LNCaP clone FGC (cell line): ENCODE measurements around the gene ALKBH1.
"Not testable (repeated sequence)": the region's sequence is repeated elsewhere in the genome, so short reads cannot be mapped to it uniquely, and the experiment has no call there.

Source experiments
- DNase-seq: peaks from one replicate; pipeline ENCODE4 v3.0.0-alpha.2; 2011; ENCODE audit warnings: low read depth
- H3K4me3 ChIP-seq: 2 replicates; pipeline ENCODE4 v1.5.1; 2011; ENCODE audit warnings: mild to moderate bottlenecking, low read depth, low read length, control low read depth
- TF ChIP-seq, protein P1 (sequence below): IDR thresholded peaks from 2 replicates; pipeline ENCODE4 v1.5.1; 2012; ENCODE audit warnings: mild to moderate bottlenecking; ENCODE audit not compliant: control insufficient read depth, insufficient read depth; ENCODE audit errors: extremely low read depth

ALKBH1 gene

DNA sequence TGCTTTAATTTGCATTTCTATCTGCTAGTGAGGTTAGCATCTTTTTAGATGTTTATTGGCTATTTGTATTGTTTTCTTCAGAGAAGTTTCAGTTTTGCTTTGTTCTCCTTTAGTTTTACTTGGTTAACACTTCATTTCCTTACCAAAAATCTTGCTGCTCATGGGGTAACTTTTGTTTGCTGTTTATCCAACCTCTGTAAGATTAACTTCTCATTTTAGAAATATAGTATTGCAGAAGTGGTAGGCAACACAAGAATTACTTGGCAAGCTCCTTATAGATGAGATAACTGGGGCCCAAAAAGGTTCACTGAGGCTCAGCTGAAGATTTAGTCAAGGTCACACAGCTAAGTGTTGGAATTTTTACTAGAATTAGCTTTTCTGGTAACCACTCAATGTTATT is 40.5 kb downstream of the ALKBH1 start:
- no peak for DNase-seq
- TF ChIP-seq, protein P1, sequence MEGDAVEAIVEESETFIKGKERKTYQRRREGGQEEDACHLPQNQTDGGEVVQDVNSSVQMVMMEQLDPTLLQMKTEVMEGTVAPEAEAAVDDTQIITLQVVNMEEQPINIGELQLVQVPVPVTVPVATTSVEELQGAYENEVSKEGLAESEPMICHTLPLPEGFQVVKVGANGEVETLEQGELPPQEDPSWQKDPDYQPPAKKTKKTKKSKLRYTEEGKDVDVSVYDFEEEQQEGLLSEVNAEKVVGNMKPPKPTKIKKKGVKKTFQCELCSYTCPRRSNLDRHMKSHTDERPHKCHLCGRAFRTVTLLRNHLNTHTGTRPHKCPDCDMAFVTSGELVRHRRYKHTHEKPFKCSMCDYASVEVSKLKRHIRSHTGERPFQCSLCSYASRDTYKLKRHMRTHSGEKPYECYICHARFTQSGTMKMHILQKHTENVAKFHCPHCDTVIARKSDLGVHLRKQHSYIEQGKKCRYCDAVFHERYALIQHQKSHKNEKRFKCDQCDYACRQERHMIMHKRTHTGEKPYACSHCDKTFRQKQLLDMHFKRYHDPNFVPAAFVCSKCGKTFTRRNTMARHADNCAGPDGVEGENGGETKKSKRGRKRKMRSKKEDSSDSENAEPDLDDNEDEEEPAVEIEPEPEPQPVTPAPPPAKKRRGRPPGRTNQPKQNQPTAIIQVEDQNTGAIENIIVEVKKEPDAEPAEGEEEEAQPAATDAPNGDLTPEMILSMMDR, result no peak
- H3K4me3 ChIP-seq, result no peak overlapping the region

DNA sequence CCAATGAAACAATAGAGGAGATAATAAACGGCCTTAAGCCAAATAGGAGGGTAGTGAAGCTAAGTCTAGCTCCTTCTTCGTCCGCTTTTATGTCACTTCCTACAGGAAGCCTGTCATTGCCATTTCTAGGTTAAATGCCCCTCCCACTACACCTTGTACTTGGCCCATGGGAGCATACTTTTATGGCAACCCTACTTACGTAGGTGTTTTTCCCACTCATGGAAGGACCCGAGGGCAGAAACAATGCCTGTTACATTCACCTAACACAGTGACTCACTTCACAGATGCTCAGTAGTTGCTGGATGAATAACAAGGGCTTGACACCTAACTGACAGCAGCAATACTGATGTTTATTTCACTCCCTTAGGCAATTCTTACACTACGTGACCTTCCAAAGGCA is 44.5 kb downstream of the ALKBH1 start:
- TF ChIP-seq, protein P1, result no peak
- DNase-seq, result no peak
- no peak overlapping the region for H3K4me3 ChIP-seq

DNA sequence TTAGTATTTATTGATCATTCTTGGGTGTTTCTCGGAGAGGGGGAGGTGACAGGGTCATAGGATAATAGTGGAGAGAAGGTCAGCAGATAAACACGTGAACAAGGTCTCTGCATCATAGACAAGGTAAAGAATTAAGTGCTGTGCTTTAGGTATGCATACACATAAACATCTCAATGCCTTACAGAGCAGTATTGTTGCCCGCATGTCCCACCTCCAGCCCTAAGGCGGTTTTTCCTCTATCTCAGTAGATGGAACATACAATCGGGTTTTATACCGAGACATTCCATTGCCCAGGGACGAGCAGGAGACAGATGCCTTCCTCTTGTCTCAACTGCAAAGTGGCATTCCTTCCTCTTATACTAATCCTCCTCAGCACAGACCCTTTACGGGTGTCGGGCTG is 46.3 kb downstream of the ALKBH1 start:
- not testable (repeated sequence) for H3K4me3 ChIP-seq, DNase-seq

DNA sequence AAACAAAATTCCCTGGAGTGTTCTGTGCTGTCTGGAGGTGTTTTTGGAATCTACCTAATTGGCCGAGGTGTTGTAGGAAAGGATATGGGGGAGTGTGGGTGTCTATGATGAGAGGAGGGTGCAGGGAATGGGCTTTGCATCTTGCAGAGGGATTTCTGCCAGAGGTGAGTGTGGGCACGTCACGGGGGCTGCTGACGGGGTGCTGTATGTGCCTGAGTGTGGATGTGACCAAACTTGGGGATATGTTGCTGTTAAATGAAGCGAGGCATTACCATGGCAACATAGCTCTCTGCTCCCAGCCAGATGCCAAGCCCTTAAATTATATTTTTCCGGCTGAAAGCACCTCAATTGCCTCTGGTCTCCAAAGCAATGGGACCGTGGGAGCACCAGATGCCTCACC is 47.1 kb downstream of the ALKBH1 start:
- H3K4me3 ChIP-seq, result no peak overlapping the region
- TF ChIP-seq, protein P1, result no peak
- DNase-seq, result no peak

DNA sequence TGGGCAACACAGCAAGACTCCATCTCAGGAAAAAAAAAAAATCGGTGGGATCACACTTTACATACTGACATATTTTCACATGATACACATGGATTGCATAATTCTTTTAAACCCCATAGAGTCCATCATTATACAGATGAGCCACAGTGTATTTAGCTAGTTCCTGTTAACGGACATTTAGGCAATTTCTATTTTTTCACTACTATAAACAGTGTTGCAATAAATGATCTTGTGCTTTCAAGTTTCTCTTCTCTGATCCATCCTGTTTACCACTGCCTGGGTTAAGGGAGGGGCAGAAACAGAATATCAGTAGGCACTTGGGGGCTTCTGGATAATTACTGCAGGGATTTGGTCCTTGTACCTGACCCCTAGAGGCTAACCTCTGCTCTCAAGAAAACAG is 48.0 kb downstream of the ALKBH1 start:
- no peak overlapping the region for H3K4me3 ChIP-seq
- DNase-seq, result no peak
- TF ChIP-seq, protein P1, result no peak

DNA sequence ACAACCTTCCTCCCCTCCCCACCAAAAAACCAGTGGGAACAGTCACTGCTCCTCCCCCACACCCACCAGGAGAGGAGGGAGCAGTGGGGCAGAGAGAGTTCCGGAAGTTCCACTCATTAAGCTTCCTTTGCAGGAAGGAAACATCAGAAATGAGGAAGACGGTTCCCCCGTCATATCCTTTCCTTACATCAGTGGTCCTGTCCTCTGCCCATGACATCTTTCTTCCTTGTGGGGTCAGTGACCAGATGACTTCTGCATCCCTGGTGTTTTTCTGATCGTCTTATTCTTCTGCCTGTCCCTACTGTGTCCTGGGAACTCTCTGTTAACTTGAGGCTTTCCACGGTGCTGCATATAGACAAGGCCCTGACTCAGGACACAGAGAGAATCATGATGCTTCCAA is 50.5 kb downstream of the ALKBH1 start:
- H3K4me3 ChIP-seq, result no peak overlapping the region
- no peak for DNase-seq

DNA sequence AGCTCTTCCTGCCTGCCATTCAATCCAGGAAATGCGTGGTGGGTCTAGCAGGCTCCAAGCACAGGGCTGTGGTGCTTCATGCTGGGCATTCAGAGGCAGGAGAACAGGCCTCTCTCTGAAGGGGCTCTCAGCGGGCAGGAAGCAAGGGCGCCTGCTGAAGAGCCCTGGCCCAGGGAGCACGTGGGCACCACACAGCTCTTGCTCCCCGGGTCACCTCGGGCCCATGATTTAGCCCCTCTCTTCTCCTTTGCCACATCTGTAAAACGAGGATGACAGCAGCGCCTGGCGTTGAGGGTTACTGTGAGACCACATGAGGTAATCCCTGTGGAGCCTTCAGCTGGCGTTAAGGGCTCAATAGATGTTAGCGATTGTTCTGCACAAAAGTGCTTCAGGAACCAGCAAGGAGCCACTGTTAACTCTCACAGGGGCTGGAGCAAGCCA is 53.8 kb downstream of the ALKBH1 start:
- H3K4me3 ChIP-seq, result no peak overlapping the region
- TF ChIP-seq, protein P1, result no peak
- no peak for DNase-seq

More for the DNA sequence above, 50.5 kb downstream of the ALKBH1 start:
- TF ChIP-seq, protein P1, result no peak

DNA sequence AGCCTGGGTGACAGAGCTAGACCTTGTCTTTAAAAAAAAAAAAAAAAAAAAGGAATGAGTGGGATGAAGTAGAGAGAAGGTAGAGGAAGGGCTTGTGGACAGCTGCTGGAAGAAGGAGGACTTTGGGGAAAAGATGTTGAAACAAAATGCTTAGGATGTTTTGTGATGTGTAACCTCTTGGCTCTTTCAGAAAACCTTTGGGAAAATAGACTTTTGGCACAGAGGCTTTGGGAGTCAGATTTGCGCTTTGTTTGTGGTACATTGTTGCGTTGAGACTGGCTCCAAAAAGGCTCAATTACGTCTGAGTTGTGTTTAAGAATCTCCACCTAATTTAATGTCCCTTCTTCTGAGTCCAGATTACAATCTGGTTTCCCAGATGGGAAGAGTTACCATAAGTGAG is 58.5 kb downstream of the ALKBH1 start:
- DNase-seq, result no peak
- H3K4me3 ChIP-seq, result no peak overlapping the region
- TF ChIP-seq, protein P1, result no peak
